RWPE2 (cell line): ENCODE data around the gene RADIL.
A peak's percentile ranks its signal among the peaks of the same experiment; 100 is the strongest.

ENCODE experiments used
- ATAC-seq: fragments of 200-7000 bp; cut with Tn5 transposase; 3 replicates; pipeline ENCODE4 v1.9.1; 2021; ENCODE audit warnings: low read depth
- DNase-seq: peaks from one replicate; pipeline ENCODE4 v3.0.0-alpha.2; 2020; ENCODE audit warnings: low spot score
- H3K27ac ChIP-seq: fragments of 450-650 bp; 2 replicates; pipeline ENCODE4 v1.5.1; 2017; ENCODE audit warnings: mild to moderate bottlenecking; ENCODE audit not compliant: poor library complexity, severe bottlenecking
- H3K27me3 ChIP-seq: fragments of 250-450 bp; sonication (Bioruptor Pico); 2 replicates; pipeline ENCODE4 v1.5.1; 2021; ENCODE audit warnings: mild to moderate bottlenecking, moderate library complexity; ENCODE audit not compliant: insufficient read depth, poor library complexity, severe bottlenecking
- H3K36me3 ChIP-seq: fragments of 250-450 bp; sonication (Bioruptor Pico); 2 replicates; pipeline ENCODE4 v1.5.1; 2020; ENCODE audit warnings: low read depth, mild to moderate bottlenecking, moderate library complexity
- H3K4me1 ChIP-seq: fragments of 250-450 bp; sonication (Bioruptor Pico); 2 replicates; pipeline ENCODE4 v1.5.1; 2021; ENCODE audit warnings: mild to moderate bottlenecking, moderate library complexity; ENCODE audit not compliant: insufficient read depth, poor library complexity, severe bottlenecking
- H3K4me3 ChIP-seq: fragments of 250-450 bp; sonication (Bioruptor Pico); 2 replicates; pipeline ENCODE4 v1.5.1; 2021; ENCODE audit warnings: mild to moderate bottlenecking, moderate library complexity; ENCODE audit not compliant: severe bottlenecking
- H3K9me3 ChIP-seq: fragments of 250-450 bp; sonication (Bioruptor Pico); 2 replicates; pipeline ENCODE4 v1.5.1; 2021; ENCODE audit warnings: mild to moderate bottlenecking, moderate library complexity; ENCODE audit not compliant: severe bottlenecking
- CTCF ChIP-seq: fragments of 450-650 bp; IDR thresholded peaks from one replicate; pipeline ENCODE4 v1.5.1; 2017; ENCODE audit warnings: mild to moderate bottlenecking, moderate library complexity; ENCODE audit not compliant: poor library complexity, severe bottlenecking

The RADIL gene

GRCh38 chr7:4871056-4871680 lies 12.3 kb downstream of the RADIL start:
- no peaks in the 10 kb centered on the region for H3K4me1 ChIP-seq
- ATAC-seq (no peak), DNase-seq (peak; percentile 51)
- no peaks in the 10 kb centered on the region for H3K36me3 ChIP-seq
- no peaks in the 10 kb centered on the region for H3K9me3 ChIP-seq
- TF ChIP-seq CTCF: no peak
- H3K27ac ChIP-seq: no peak overlapping the region
- no peak overlapping the region for H3K4me3 ChIP-seq
- H3K27me3 ChIP-seq: no peaks in the 10 kb centered on the region

GRCh38 chr7:4868493-4868892 lies 15.0 kb downstream of the RADIL start:
- TF ChIP-seq CTCF: no peak
- ATAC-seq: no peak
- no peak for DNase-seq

DNA sequence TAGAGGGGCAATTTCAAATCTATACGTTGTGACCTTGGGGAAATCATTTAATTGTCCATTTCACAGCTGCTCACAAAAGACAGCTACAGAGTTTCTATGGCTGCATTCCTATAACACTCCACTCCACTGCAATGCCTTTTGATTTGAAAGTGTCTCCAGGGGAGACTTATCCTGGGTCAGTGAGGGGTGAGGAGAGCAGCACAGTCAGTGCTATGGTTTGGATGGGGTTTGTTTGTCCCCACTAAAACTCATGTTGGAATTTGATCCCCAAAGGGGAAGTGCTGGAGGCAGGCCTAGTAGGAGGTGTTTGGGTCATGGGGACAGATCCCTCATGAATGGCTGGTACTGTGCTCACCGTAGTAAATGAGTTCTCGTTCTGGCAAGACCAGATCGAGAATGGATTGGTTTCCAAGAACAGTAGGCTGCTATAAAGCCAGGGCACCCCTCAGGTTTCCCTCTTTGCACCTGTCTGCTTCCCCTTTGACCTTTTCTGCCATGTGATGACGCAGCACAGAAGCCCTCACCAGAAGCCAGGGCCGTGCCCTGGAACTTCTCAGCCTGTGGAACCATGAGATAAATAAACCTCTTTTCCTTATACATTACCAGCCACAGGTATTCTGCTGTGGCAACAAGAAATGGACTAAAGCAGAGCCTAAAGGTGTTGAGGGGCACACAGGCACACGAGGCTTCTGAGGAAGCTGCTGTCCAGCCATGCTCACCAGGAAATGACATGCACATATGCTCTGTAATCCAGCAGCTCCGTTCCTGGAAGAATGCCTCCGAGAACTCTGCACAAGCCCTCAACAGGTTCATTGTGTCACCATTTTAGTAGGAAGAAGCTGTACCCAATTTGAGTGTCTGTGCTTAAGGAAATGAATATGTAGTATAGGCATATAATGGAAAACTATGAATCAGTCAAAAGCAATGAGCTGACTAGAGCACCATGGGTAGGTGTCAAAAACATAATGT lies 16.7 kb downstream of the RADIL start:
- H3K4me1 ChIP-seq: no peaks in the 10 kb centered on the region
- H3K27ac ChIP-seq: no peak overlapping the region
- ATAC-seq (no peak), DNase-seq (no peak)
- H3K4me3 ChIP-seq: no peak overlapping the region
- TF ChIP-seq CTCF: no peak
- no peaks in the 10 kb centered on the region for H3K36me3 ChIP-seq
- no peaks in the 10 kb centered on the region for H3K9me3 ChIP-seq
- peaks cover 12% of the 10 kb centered on the region for H3K27me3 ChIP-seq

More at GRCh38 chr7:4868493-4868892, 15.0 kb downstream of the RADIL start:
- Histone ChIP-seq H3K27me3 (peaks cover under 1% of the 10 kb centered on the region), H3K36me3 (no peaks in the 10 kb centered on the region), H3K4me3 (no peak overlapping the region), H3K9me3 (no peaks in the 10 kb centered on the region), H3K4me1 (no peaks in the 10 kb centered on the region), H3K27ac (no peak overlapping the region)

GRCh38 chr7:4862156-4862555 lies 21.4 kb downstream of the RADIL start:
- Histone ChIP-seq H3K36me3 (no peaks in the 10 kb centered on the region), H3K4me1 (no peaks in the 10 kb centered on the region), H3K4me3 (no peak overlapping the region), H3K27me3 (peaks cover 39% of the 10 kb centered on the region), H3K9me3 (no peaks in the 10 kb centered on the region), H3K27ac (no peak overlapping the region)
- DNase-seq (no peak), ATAC-seq (no peak)
- no peak for TF ChIP-seq CTCF
